K562 (cell line): ENCODE data around the gene TEAD3. TPM values are rescaled to one million over a fixed set of nuclear protein-coding genes. Genes with fewer than 3 reads are reported as not detected.

Experiments
- ATAC-seq: fragments of 200-7000 bp; cut with Tn5 transposase; 3 replicates; pipeline ENCODE4 v1.9.1; 2020; ENCODE audit warnings: moderate library complexity
- BruUV-seq: library from RNA; stranded (reverse); fragments of 400-500 nt; replicated peaks from 2 replicates; lab custom pipeline; 2021; lab: Mats Ljungman, UMichigan
- CTCF ChIA-PET: fragments of 300-600 bp; formaldehyde crosslinking; extraction: SDS; loops from one replicate; lab custom pipeline; 2021; ENCODE audit warnings: low intra/inter-chr PET ratio; lab: Yijun Ruan, JAX
- POLR2A ChIA-PET: fragments of 300-600, 350-650 bp; sonication (Branson Sonifier 250); formaldehyde crosslinking; extraction: SDS; loops from one replicate; lab custom pipeline; 2021; ENCODE audit warnings: antibody characterized with exemption, inconsistent platforms; lab: Yijun Ruan, JAX
- DNase-seq, 4 experiments: peaks; one replicate each; pipeline versions ENCODE4 v3.0.0 to v3.0.0-alpha.2; 2011 to 2018; ENCODE audit warnings: low spot score in 3 of 4, mixed read lengths in 3 of 4; ENCODE audit errors: extremely low read depth in 1 of 4
- FAIRE-seq: peaks from 2 replicates; lab custom pipeline; 2011; peaks lifted over from hg19 to GRCh38; lab: Jason Lieb, UNC
- H2AFZ ChIP-seq: 2 replicates; pipeline ENCODE4 v1.6.0; 2011; ENCODE audit warnings: low read depth, low read length, control low read depth, inconsistent platforms
- H3K27ac ChIP-seq: fragments of 200-600 bp; 3 replicates; pipeline ENCODE4 v1.8.0; 2011; ENCODE audit warnings: low read depth, mild to moderate bottlenecking, control low read depth, inconsistent platforms, low read length, moderate library complexity, mixed read lengths; ENCODE audit errors: extremely low read depth
- H3K27me3 ChIP-seq, 2 experiments: fragments of 300-600 bp in 1 of 2; 2 replicates in 1 of 2; 3 replicates in 1 of 2; pipeline versions ENCODE4 v1.6.0 to v1.8.0; 2011; ENCODE audit warnings: inconsistent platforms in 2 of 2, low read length in 2 of 2, mild to moderate bottlenecking in 1 of 2, mixed read lengths in 1 of 2, moderate library complexity in 1 of 2; ENCODE audit not compliant: control insufficient read depth in 2 of 2, insufficient read depth in 2 of 2
- H3K36me3 ChIP-seq: fragments of 300-600 bp; 3 replicates; pipeline ENCODE4 v1.8.0; 2011; ENCODE audit warnings: mild to moderate bottlenecking, low read length, inconsistent platforms; ENCODE audit not compliant: control insufficient read depth, insufficient read depth
- H3K4me1 ChIP-seq, 2 experiments: fragments of 200-600 bp in 1 of 2; replicated peaks in 1 of 2; 2 replicates in 1 of 2; 3 replicates in 1 of 2; pipeline versions ENCODE4 v1.5.1 to v1.8.0; 2011; ENCODE audit warnings: inconsistent platforms in 2 of 2, low read length in 2 of 2, mild to moderate bottlenecking in 1 of 2, mixed read lengths in 1 of 2, moderate library complexity in 1 of 2; ENCODE audit not compliant: control insufficient read depth in 2 of 2, insufficient read depth in 2 of 2
- H3K4me2 ChIP-seq: 2 replicates; pipeline ENCODE4 v1.6.1; 2011; ENCODE audit warnings: low read length, control low read depth, inconsistent platforms, mixed read lengths; ENCODE audit not compliant: insufficient read depth
- H3K4me3 ChIP-seq: fragments of 200-600 bp; sonication (generic), shearing (Covaris generic); 2 replicates; pipeline ENCODE4 v1.5.1; 2016; ENCODE audit warnings: control low read depth, inconsistent platforms
- H3K79me2 ChIP-seq: fragments of 200-600 bp; 3 replicates; pipeline ENCODE4 v1.8.0; 2011; ENCODE audit warnings: low read length, inconsistent platforms; ENCODE audit not compliant: control insufficient read depth, insufficient read depth
- H3K9ac ChIP-seq, 2 experiments: 2 replicates each; pipeline versions ENCODE4 v1.6.0 to v1.6.1; 2011; ENCODE audit warnings: low read depth in 2 of 2, low read length in 2 of 2, control low read depth in 1 of 2, inconsistent platforms in 1 of 2, mild to moderate bottlenecking in 1 of 2, mixed read lengths in 1 of 2; ENCODE audit not compliant: insufficient read depth in 1 of 2
- H3K9me1 ChIP-seq: one replicate; pipeline ENCODE4 v1.6.0; 2011; ENCODE audit warnings: inconsistent platforms, mild to moderate bottlenecking, low read length, moderate library complexity; ENCODE audit not compliant: control insufficient read depth, insufficient read depth
- H3K9me3 ChIP-seq: replicated peaks from 2 replicates; pipeline ENCODE4 v1.5.1; 2011; ENCODE audit warnings: low read depth, low read length, inconsistent platforms; ENCODE audit not compliant: control insufficient read depth, insufficient read depth
- H4K20me1 ChIP-seq: replicated peaks from 2 replicates; pipeline ENCODE4 v1.6.1; 2011; ENCODE audit warnings: low read length, inconsistent platforms, mixed read lengths; ENCODE audit not compliant: control insufficient read depth, insufficient read depth
- MTA3 ChIP-seq: fragments of 450-650 bp; formaldehyde crosslinking; IDR thresholded peaks from 2 replicates; pipeline ENCODE4 v1.6.1; 2017; ENCODE audit warnings: mild to moderate bottlenecking, borderline replicate concordance
- ZNF184 ChIP-seq: sonication (generic); formaldehyde crosslinking; IDR thresholded peaks from 2 replicates; pipeline ENCODE4 v1.5.0; 2020; ENCODE audit warnings: missing genetic modification reagents
- WGBS: fragments of 100-300 bp; shearing (Covaris generic); methylation state at CpG from one replicate; pipeline ENCODE4 v1.1.6; 2016; ENCODE audit warnings: low coverage, mixed read lengths; ENCODE audit not compliant: insufficient coverage; ENCODE audit errors: missing lambda C conversion rate; 5-methylcytosine and 5-hydroxymethylcytosine counted together
- in situ Hi-C: fragments of 300-500 bp; cut with MboI; formaldehyde crosslinking; loops from 4 replicates; pipeline ENCODE4 v1.15.0; 2018; ENCODE audit warnings: inconsistent platforms, mixed read lengths
- intact Hi-C: fragments of 100-400 bp; cut with micrococcal nuclease; formaldehyde crosslinking; loops from 2 replicates; pipeline ENCODE4 v1.14.2; 2022
- polyA plus RNA-seq, 8 experiments: library from polyadenylated mRNA; depleted of rRNA in 4 of 8; stranded (reverse) in 5 of 8; unstranded in 3 of 8; fragments of >200 nt; fragmentation: Nextera tagmentation in 2 of 8; fragmentation: Illumina TruSeq in 1 of 8; extraction: Ambion mirVana in 2 of 8; extraction: Trizol in 1 of 8; gene quantifications; 2 replicates each; pipeline versions ENCODE4 v1.2.1 to v1.2.3, GENCODE V29; 2011 to 2014; ENCODE audit warnings: inconsistent platforms in 1 of 8, missing spikeins in 1 of 8
- total RNA-seq, 7 experiments: library from RNA; depleted of rRNA in 6 of 7; stranded (reverse); fragments of >200 nt in 6 of 7; fragmentation: Illumina TruSeq in 2 of 7; extraction: Trizol in 2 of 7; gene quantifications; 2 replicates each; pipeline versions ENCODE4 v1.2.1 to v1.2.3, GENCODE V29; 2011 to 2021; ENCODE audit warnings: low replicate concordance in 1 of 7
- TF ChIP-seq, protein P1 (sequence below): fragments of 250-450 bp; sonication (Bioruptor Pico); IDR thresholded peaks from 2 replicates; pipeline ENCODE4 v1.8.0; 2021; ENCODE audit warnings: mild to moderate bottlenecking, moderate library complexity

Gene TEAD3
- total and polyA plus RNA-seq, 9 of the 15 experiments (the other 6 are each of a cell fraction or from before 2014, with no cell fraction given), result 0.63 to 13.2 (median 3.3) TPM

DNA sequence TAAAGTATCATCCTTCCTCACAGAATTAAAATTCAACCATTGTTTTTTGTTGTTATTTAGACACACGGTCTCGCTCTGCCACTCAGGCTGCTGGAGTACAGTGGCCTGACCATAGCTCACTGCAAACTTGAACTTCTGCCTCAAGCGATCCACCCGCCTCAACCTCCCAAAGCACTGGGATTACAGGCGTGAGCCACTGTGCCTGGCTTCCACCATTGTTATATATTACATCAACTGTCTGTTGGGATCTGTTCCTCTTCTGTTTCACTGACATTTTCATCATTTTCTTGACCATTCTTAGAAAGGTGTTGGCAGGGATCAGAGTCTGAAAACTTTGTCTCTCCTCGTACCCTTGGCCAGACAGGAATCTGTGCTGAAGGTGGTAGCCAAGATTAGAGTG is 37.1 kb upstream of the TEAD3 start:
- CTCF ChIA-PET, result no interaction called here
- intact Hi-C loops (no loop called here), in situ Hi-C loops (no loop called here)
- FAIRE-seq, result no peak
- WGBS, result 5% methylated on average over 6 of the region's 6 CpGs
- Histone ChIP-seq H3K9me1 (peaks cover 3% of the 10 kb centered on the region), H3K4me3 (no peak overlapping the region), H3K4me2 (no peak overlapping the region), H3K9ac (no peak overlapping the region), H3K27me3 (peaks cover 31 to 55% of the 10 kb centered on the region in 2 experiments; a peak in 4 of 5 replicates), H3K27ac (no peak overlapping the region), H3K36me3 (no peaks in the 10 kb centered on the region), H3K9me3 (no peaks in the 10 kb centered on the region), H3K79me2 (no peaks in the 10 kb centered on the region), H4K20me1 (no peaks in the 10 kb centered on the region), H2AFZ (no peak overlapping the region), H3K4me1 (no peaks in the 10 kb centered on the region)
- TF ChIP-seq, protein P1, sequence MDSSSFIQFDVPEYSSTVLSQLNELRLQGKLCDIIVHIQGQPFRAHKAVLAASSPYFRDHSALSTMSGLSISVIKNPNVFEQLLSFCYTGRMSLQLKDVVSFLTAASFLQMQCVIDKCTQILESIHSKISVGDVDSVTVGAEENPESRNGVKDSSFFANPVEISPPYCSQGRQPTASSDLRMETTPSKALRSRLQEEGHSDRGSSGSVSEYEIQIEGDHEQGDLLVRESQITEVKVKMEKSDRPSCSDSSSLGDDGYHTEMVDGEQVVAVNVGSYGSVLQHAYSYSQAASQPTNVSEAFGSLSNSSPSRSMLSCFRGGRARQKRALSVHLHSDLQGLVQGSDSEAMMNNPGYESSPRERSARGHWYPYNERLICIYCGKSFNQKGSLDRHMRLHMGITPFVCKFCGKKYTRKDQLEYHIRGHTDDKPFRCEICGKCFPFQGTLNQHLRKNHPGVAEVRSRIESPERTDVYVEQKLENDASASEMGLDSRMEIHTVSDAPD (CRISPR knock-in tag), result no peak
- no peak for TF ChIP-seq ZNF184
- DNase-seq, result no peak
- POLR2A ChIA-PET, result no interaction called here
- ATAC-seq, result no peak
- BruUV-seq, result no TSS peak

DNA sequence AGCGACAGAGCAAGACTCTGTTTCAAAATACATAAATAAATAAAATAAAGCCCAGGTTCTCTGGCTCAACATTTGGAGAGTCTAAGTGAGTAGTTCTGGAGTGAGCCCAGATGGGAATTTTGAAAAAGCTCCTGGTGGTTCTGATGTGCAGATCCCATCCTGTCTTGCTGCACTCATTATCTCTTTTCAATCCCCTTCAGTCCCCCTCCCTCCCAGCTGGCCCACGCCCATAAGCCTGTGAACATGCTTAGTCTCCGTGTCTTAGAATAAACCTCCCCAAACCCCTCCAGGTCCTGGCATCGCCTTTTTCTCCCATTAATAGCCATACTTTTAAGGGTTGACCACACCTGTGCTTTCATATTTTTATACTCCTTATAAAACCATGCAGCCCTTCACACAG is 35.2 kb upstream of the TEAD3 start:
- no peak for DNase-seq
- H3K79me2 ChIP-seq, result no peaks in the 10 kb centered on the region
- no peaks in the 10 kb centered on the region for H3K4me1 ChIP-seq
- no TSS peak for BruUV-seq
- CTCF ChIA-PET, result no interaction called here
- no peaks in the 10 kb centered on the region for H4K20me1 ChIP-seq
- in situ Hi-C loops (no loop called here), intact Hi-C loops (no loop called here)
- H3K4me3 ChIP-seq, result no peak overlapping the region
- peaks cover 3% of the 10 kb centered on the region for H3K9me1 ChIP-seq
- POLR2A ChIA-PET, result no interaction called here
- no peak overlapping the region for H3K9ac ChIP-seq
- WGBS, result 0% methylated on average over 4 of the region's 4 CpGs
- TF ChIP-seq MTA3, result no peak
- peaks cover 30 to 54% of the 10 kb centered on the region in 2 experiments; a peak in 4 of 5 replicates for H3K27me3 ChIP-seq
- no peak overlapping the region for H3K27ac ChIP-seq
- H3K36me3 ChIP-seq, result no peaks in the 10 kb centered on the region
- H2AFZ ChIP-seq, result no peak overlapping the region
- no peaks in the 10 kb centered on the region for H3K9me3 ChIP-seq
- no peak overlapping the region for H3K4me2 ChIP-seq
- no peak for ATAC-seq
- no peak for FAIRE-seq
